GM12864 (cell line): Measurements from ENCODE around the gene TBC1D3G.
"Not testable (repeated sequence)": the region's sequence is repeated elsewhere in the genome, so short reads cannot be mapped to it uniquely, and the experiment has no call there.

ENCODE experiments used
- DNase-seq: peaks from one replicate; pipeline ENCODE4 v3.0.0-alpha.2; 2011; ENCODE audit warnings: low read depth
- H3K4me3 ChIP-seq: 2 replicates; pipeline ENCODE4 v1.5.1; 2011; ENCODE audit warnings: mild to moderate bottlenecking, low read depth, low read length, control low read depth

TBC1D3G gene

DNA sequence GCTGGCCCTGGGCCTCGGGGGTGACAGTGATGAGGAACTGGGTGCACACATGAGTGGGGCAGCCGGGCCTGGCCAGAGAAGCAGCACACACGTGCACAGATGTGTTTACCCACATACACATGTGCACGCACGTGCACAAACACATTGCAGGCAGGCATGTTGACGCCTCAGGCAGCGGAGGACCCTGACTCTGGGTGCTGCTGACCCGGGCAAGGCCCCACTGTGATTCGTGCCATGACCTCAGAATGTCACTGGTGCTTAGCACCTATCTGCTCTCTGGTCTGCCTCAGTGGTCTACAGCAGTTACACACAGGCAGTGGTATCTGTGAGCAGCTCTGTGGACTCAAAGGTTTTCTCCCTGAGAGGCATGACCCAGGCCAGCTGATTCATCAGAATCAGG, at the start of gene TBC1D3G:
TBC1D3G (plus strand) TSS at position 301 of the 400 bp plus-strand sequence. CDS start 1,528 bp downstream, outside the sequence.
- not testable (repeated sequence) for DNase-seq, H3K4me3 ChIP-seq

- not testable (repeated sequence) for DNase-seq, H3K4me3 ChIP-seq
These were observed 40.4 kb upstream of the TBC1D3G start for GRCh38 chr17:36283256-36283655.

DNA sequence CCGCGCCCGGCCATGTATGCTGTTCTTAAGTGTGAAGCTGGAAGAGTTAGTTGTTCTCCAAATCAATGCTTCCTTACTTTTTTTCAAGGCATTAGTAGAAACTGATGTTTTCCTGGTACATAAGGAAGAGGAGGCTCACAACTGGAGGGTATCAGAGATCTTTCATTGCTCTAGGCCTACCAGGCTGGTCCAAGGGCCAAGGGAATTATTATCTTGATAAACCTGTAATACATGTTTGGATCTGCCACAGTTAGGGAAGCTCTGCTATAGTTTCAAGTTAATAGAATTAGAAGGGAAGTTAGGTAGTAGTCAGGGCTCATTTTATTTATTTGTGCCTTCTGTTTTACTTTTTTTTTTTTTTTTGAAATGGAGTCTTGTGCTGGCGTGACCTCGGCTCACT, 39.5 kb upstream of the TBC1D3G start:
- not testable (repeated sequence) for DNase-seq, H3K4me3 ChIP-seq

DNA sequence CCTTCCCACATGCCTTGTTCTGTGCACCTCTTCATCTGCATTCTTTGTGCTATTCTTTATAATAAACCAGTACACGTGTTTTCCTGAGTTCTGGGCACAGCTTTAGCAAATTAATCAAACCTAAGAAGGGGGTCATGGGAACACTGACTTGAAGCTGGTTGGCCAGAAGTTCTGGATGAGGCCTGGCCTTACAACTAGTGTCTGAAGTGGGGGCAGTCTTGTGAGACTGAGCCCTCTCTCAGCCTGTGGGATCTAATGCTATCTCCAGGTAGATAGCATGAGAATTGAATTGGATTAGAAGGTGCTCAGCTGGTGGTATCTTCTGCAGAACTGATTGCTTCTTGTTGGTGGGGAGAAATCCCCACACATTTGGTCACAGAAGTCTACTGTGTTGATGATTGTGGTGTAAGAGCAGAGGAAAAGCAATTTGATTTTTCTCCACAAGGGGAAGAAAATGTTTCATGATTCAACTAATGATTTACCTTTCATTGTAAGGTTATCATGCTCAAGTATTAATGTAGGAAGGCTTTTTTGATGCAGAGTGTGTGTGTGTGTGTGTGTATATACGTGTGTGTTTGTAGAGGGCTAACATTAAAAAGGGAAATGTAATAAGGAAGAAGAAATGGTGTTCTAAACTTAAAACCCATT, 33.6 kb upstream of the TBC1D3G start:
- H3K4me3 ChIP-seq, DNase-seq: not testable (repeated sequence)

- H3K4me3 ChIP-seq, DNase-seq: not testable (repeated sequence)
These were observed 28.5 kb upstream of the TBC1D3G start for GRCh38 chr17:36295161-36295560.

DNA sequence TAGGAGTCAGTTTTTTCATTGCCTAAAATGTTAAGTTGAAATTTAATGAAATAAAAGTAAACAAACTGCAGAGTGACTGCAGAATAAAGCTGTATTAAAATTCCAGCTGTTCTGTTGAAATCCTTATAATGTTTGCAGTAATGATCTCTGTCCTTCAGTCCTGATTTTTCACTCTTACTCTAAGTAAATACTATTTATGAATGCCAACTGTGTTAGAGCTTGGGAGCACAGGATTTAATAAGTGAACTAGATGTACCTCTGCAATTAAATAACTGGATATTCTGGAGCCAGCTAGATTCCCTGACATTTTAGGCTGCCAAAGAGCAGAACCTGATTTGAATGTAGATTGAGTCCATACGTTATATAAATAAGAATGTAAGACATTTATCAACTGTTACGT, 7.9 kb upstream of the TBC1D3G start:
- not testable (repeated sequence) for H3K4me3 ChIP-seq, DNase-seq

DNA sequence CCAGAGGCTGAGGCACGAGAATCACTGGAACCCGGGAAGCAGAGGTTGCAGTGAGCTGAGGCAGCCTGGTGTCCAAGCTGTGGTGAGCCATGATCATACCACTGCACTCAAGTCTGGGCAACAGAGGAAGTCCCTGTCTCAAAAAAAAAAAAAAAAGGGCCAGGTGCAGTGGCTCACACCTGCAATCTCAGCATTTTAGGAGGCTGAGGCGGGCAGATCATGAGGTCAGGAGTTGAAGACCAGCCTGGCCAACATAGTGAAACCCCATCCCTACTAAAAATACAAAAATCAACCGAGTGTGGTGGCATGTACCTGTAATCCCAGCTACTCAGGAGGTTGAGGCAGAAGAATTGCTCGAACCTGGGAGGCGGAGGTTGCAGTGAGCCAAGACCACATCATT, 38.8 kb downstream of the TBC1D3G start:
- DNase-seq, H3K4me3 ChIP-seq: not testable (repeated sequence)

- not testable (repeated sequence) for H3K4me3 ChIP-seq, DNase-seq
These were observed 52.3 kb downstream of the TBC1D3G start for GRCh38 chr17:36375938-36376337.
